Panc1 (cell line): ENCODE results near the gene EPHB1. TPM values are rescaled to one million over a fixed set of nuclear protein-coding genes. Genes with fewer than 3 reads are reported as not detected.
"Not testable (repeated sequence)": the region's sequence is repeated elsewhere in the genome, so short reads cannot be mapped to it uniquely, and the experiment has no call there.

ENCODE experiments used
- ATAC-seq: fragments of 200-7000 bp; cut with Tn5 transposase; 2 replicates; pipeline ENCODE4 v1.9.1; 2020; ENCODE audit warnings: mild to moderate bottlenecking, moderate library complexity
- BruUV-seq: library from RNA; stranded (reverse); fragments of 400-500 nt; replicated peaks from 2 replicates; lab custom pipeline; 2021; lab: Mats Ljungman, UMichigan
- CTCF ChIA-PET: fragments of 300-600 bp; sonication (Branson Sonifier 250); formaldehyde crosslinking; loops from one replicate; lab custom pipeline; 2022; ENCODE audit warnings: antibody characterized with exemption; lab: Charles Lee
- POLR2A ChIA-PET: fragments of 300-600 bp; sonication (Branson Sonifier 250); formaldehyde crosslinking; loops from one replicate; lab custom pipeline; 2022; ENCODE audit warnings: antibody characterized with exemption; lab: Charles Lee
- DNase-seq: peaks from one replicate; pipeline ENCODE4 v3.0.0-alpha.2; 2010; ENCODE audit warnings: low read depth, low spot score
- H3K27ac ChIP-seq: 2 replicates; pipeline ENCODE4 v1.5.1; 2011; ENCODE audit warnings: mild to moderate bottlenecking, low read length, inconsistent platforms
- H3K27me3 ChIP-seq: fragments of 200-500 bp; sonication (Bioruptor generic); 2 replicates; pipeline ENCODE4 v1.6.0; 2014; ENCODE audit warnings: low read length, inconsistent platforms; ENCODE audit not compliant: control insufficient read depth, insufficient read depth
- H3K36me3 ChIP-seq: fragments of 200-500 bp; sonication (Bioruptor generic); 2 replicates; pipeline ENCODE4 v1.5.1; 2014; ENCODE audit warnings: inconsistent platforms, mild to moderate bottlenecking, low read length, moderate library complexity; ENCODE audit not compliant: control insufficient read depth, insufficient read depth
- H3K4me1 ChIP-seq: 2 replicates; pipeline ENCODE4 v1.5.1; 2011; ENCODE audit warnings: inconsistent platforms, mild to moderate bottlenecking, low read length, moderate library complexity; ENCODE audit not compliant: control insufficient read depth, insufficient read depth
- H3K4me3 ChIP-seq, 2 experiments: 2 replicates each; pipeline ENCODE4 v1.5.1; 2011 to 2012; ENCODE audit warnings: low read depth in 2 of 2, low read length in 2 of 2, mild to moderate bottlenecking in 2 of 2, inconsistent platforms in 1 of 2, moderate library complexity in 1 of 2
- H3K9me3 ChIP-seq: fragments of 200-500 bp; sonication (Bioruptor generic); 2 replicates; pipeline ENCODE4 v1.5.1; 2014; ENCODE audit warnings: low read depth, mild to moderate bottlenecking, inconsistent platforms, low read length, moderate library complexity; ENCODE audit not compliant: control insufficient read depth, insufficient read depth
- POLR2AphosphoS5 ChIP-seq: IDR thresholded peaks from 2 replicates; pipeline ENCODE4 v1.6.1; 2012; ENCODE audit warnings: mild to moderate bottlenecking, low read depth, low read length, moderate library complexity
- SIN3A ChIP-seq: IDR thresholded peaks from 2 replicates; pipeline ENCODE4 v1.6.1; 2012; ENCODE audit warnings: low read depth, mild to moderate bottlenecking, low read length, moderate library complexity, borderline replicate concordance; ENCODE audit not compliant: insufficient read depth
- TCF7L2 ChIP-seq: IDR thresholded peaks from 2 replicates; pipeline ENCODE4 v1.6.1; 2011; ENCODE audit warnings: mild to moderate bottlenecking, low read depth, low read length, inconsistent platforms
- in situ Hi-C: cut with HindIII; loops from 2 replicates; pipeline ENCODE4 v1.10.0; 2016; ENCODE audit warnings: low sequenced_read_pairs, low pct_unique_long_range_greater_than_20kb
- intact Hi-C: fragments of 100-400 bp; cut with micrococcal nuclease; formaldehyde crosslinking; loops from one replicate; pipeline ENCODE4 v1.10.0; 2022; ENCODE audit not compliant: unreplicated experiment
- total RNA-seq: library from RNA; stranded (reverse); gene quantifications from one replicate; pipeline ENCODE4 v1.2.1, GENCODE V29; 2021; ENCODE audit not compliant: unreplicated experiment
- TF ChIP-seq, protein P1 (sequence below): fragments of 450-650 bp; IDR thresholded peaks from 2 replicates; pipeline ENCODE4 v1.5.1; 2017; ENCODE audit warnings: mild to moderate bottlenecking
- TF ChIP-seq, protein P2 (sequence below), 2 experiments: IDR thresholded peaks; 2 replicates each; pipeline ENCODE4 v1.6.1; 2011 to 2012; ENCODE audit warnings: low read depth in 2 of 2, control low read depth in 1 of 2, low read length in 1 of 2, mild to moderate bottlenecking in 1 of 2, moderate library complexity in 1 of 2; ENCODE audit not compliant: insufficient read depth in 1 of 2

The EPHB1 gene
- total RNA-seq, 1 experiment from 2014 or later = 0.46 TPM

DNA sequence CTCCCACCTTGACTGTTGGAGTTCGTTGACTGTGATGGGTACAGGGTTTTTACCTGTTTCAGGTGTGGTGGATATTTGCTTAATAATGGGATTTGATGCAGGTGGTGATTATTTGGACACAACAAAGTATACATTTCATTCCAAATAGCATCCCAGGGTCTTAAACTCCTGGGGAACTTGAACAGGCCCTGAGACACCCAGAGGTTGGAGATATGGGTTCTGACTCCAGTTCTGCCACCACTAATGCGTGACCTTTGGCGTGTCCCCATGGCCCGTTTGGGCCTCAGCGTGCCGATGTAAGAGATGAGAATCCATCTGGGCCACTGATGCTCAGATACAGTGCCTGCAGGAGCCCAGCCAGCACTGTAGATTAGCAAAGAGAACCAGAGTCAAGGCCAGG lies 264.5 kb downstream of the EPHB1 start:
- no peak overlapping the region for H3K27ac ChIP-seq
- DNase-seq (no peak), ATAC-seq (no peak)
- TF ChIP-seq SIN3A (no peak), TCF7L2 (no peak), POLR2AphosphoS5 (no peak)
- TF ChIP-seq, protein P1, sequence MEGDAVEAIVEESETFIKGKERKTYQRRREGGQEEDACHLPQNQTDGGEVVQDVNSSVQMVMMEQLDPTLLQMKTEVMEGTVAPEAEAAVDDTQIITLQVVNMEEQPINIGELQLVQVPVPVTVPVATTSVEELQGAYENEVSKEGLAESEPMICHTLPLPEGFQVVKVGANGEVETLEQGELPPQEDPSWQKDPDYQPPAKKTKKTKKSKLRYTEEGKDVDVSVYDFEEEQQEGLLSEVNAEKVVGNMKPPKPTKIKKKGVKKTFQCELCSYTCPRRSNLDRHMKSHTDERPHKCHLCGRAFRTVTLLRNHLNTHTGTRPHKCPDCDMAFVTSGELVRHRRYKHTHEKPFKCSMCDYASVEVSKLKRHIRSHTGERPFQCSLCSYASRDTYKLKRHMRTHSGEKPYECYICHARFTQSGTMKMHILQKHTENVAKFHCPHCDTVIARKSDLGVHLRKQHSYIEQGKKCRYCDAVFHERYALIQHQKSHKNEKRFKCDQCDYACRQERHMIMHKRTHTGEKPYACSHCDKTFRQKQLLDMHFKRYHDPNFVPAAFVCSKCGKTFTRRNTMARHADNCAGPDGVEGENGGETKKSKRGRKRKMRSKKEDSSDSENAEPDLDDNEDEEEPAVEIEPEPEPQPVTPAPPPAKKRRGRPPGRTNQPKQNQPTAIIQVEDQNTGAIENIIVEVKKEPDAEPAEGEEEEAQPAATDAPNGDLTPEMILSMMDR = no peak
- TF ChIP-seq, protein P2, sequence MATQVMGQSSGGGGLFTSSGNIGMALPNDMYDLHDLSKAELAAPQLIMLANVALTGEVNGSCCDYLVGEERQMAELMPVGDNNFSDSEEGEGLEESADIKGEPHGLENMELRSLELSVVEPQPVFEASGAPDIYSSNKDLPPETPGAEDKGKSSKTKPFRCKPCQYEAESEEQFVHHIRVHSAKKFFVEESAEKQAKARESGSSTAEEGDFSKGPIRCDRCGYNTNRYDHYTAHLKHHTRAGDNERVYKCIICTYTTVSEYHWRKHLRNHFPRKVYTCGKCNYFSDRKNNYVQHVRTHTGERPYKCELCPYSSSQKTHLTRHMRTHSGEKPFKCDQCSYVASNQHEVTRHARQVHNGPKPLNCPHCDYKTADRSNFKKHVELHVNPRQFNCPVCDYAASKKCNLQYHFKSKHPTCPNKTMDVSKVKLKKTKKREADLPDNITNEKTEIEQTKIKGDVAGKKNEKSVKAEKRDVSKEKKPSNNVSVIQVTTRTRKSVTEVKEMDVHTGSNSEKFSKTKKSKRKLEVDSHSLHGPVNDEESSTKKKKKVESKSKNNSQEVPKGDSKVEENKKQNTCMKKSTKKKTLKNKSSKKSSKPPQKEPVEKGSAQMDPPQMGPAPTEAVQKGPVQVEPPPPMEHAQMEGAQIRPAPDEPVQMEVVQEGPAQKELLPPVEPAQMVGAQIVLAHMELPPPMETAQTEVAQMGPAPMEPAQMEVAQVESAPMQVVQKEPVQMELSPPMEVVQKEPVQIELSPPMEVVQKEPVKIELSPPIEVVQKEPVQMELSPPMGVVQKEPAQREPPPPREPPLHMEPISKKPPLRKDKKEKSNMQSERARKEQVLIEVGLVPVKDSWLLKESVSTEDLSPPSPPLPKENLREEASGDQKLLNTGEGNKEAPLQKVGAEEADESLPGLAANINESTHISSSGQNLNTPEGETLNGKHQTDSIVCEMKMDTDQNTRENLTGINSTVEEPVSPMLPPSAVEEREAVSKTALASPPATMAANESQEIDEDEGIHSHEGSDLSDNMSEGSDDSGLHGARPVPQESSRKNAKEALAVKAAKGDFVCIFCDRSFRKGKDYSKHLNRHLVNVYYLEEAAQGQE (IDR thresholded peaks at IDR 0.05; ENCODE audit: insufficient read depth in 1 of 2, low read depth in 2 of 2, low read length in 1 of 2) = no peak
- no peaks in the 10 kb centered on the region for H3K9me3 ChIP-seq
- in situ Hi-C loops = no loop called here
- no TSS peak for BruUV-seq
- H3K4me3 ChIP-seq = no peak overlapping the region
- intact Hi-C loops = no loop called here
- no peaks in the 10 kb centered on the region for H3K36me3 ChIP-seq
- POLR2A ChIA-PET = no interaction called here
- no peaks in the 10 kb centered on the region for H3K27me3 ChIP-seq
- CTCF ChIA-PET = no interaction called here
- H3K4me1 ChIP-seq = no peaks in the 10 kb centered on the region

GRCh38 chr3:135066844-135067727 lies 272.0 kb downstream of the EPHB1 start:
- POLR2A ChIA-PET = interaction anchor here (0.7 kb wide), 1 partner anchor 21 kb away, joined by 3 read pairs; no protein-coding TSS in a partner anchor
- BruUV-seq, H3K9me3 ChIP-seq, H3K4me3 ChIP-seq, H3K4me1 ChIP-seq, H3K27ac ChIP-seq, H3K27me3 ChIP-seq, H3K36me3 ChIP-seq, CTCF ChIA-PET, intact Hi-C loops, in situ Hi-C loops, DNase-seq, ATAC-seq: not testable (repeated sequence)

DNA sequence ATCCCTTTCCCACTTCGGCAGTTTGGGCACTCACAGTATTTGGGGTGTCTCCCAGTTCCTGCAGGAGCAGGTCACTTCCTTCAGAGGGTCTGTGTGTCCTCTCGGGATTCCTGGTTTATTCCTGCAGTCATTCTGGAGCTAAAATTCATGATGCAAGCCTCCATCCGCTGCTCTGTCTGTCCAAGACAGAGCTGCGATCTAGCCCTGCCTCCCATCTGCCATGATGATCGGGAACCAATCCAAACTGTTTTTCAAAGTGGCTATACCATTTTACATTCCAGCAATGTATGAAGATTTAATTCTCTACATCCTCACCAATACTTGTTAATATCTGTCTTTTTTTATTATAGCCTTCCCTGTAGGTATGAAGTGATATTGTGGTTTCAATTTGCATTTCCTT lies 273.0 kb downstream of the EPHB1 start:
- TF ChIP-seq, protein P1 = no peak
- no peak for TF ChIP-seq POLR2AphosphoS5
- TF ChIP-seq, protein P2 (IDR thresholded peaks at IDR 0.05; ENCODE audit: insufficient read depth in 1 of 2, low read depth in 2 of 2, low read length in 1 of 2) = no peak
- TF ChIP-seq SIN3A = no peak
- TF ChIP-seq TCF7L2 = no peak
- H3K27ac ChIP-seq = no peak overlapping the region
- in situ Hi-C loops = no loop called here

More for the DNA sequence above, 273.0 kb downstream of the EPHB1 start:
- Histone ChIP-seq H3K9me3 (no peaks in the 10 kb centered on the region), H3K4me3 (no peak overlapping the region), H3K4me1 (no peaks in the 10 kb centered on the region), H3K27me3 (no peaks in the 10 kb centered on the region), H3K36me3 (no peaks in the 10 kb centered on the region)
- DNase-seq (no peak), ATAC-seq (no peak)
- ChIA-PET POLR2A (no interaction called here), CTCF (no interaction called here)
- no TSS peak for BruUV-seq
- intact Hi-C loops = no loop called here
